Testis (tissue), 3 donors: ENCODE data around the gene FRMD8. TPM values are rescaled to one million over a fixed set of nuclear protein-coding genes. Genes with fewer than 3 reads are reported as not detected.

Experiments used
- DNase-seq: peaks from one replicate; pipeline ENCODE4 v3.0.0-alpha.2; 2019
- H3K27ac ChIP-seq, 2 donors: fragments of 200-600 bp; sonication (generic); one replicate each; pipeline ENCODE4 v1.5.1; 2019
- H3K27me3 ChIP-seq: fragments of 200-600 bp; sonication (generic); one replicate; pipeline ENCODE4 v1.5.1; 2019
- H3K36me3 ChIP-seq: fragments of 200-600 bp; sonication (generic); one replicate; pipeline ENCODE4 v1.5.1; 2017; ENCODE audit warnings: low read depth; ENCODE audit errors: missing control alignments
- H3K4me1 ChIP-seq: fragments of 200-600 bp; sonication (generic); one replicate; pipeline ENCODE4 v1.5.1; 2019
- H3K4me3 ChIP-seq, 2 donors: fragments of 200-600 bp; sonication (generic); one replicate each; pipeline ENCODE4 v1.5.1; 2017 to 2019
- H3K9me3 ChIP-seq: fragments of 200-600 bp; sonication (generic); one replicate; pipeline ENCODE4 v1.5.1; 2017
- CTCF ChIP-seq, 3 experiments: fragments of 450-650 bp in 2 of 3; fragments of 200-600 bp in 1 of 3; sonication (generic) in 1 of 3; IDR thresholded peaks; one replicate each; pipeline ENCODE4 v1.5.1; 2016 to 2019; ENCODE audit warnings: antibody characterized with exemption in 3 of 3, mild to moderate bottlenecking in 2 of 3, moderate library complexity in 1 of 3
- POLR2A ChIP-seq: fragments of 450-650 bp; IDR thresholded peaks from one replicate; pipeline ENCODE4 v1.6.1; 2017; ENCODE audit warnings: antibody characterized with exemption, mild to moderate bottlenecking, moderate library complexity
- WGBS, 2 donors: methylation state at CpG; one replicate each; pipeline ENCODE4 v1.1.5; 2018; 5-methylcytosine and 5-hydroxymethylcytosine counted together
- intact Hi-C: fragments of 100-400 bp; cut with DNase I; formaldehyde crosslinking; loops from one replicate; pipeline ENCODE4 v1.15.1; 2023; ENCODE audit warnings: low total_unique reads
- polyA plus RNA-seq: library from polyadenylated mRNA; stranded (reverse); fragments of 350-450 nt; fragmentation: Illumina TruSeq; extraction: RNeasy Lipid Tissue Mini Kit (QIAGEN cat#74804); gene quantifications from one replicate; pipeline ENCODE4 v1.2.3, GENCODE V29; 2014; ENCODE audit warnings: low read depth, low replicate concordance; ENCODE audit not compliant: insufficient read depth
- total RNA-seq, 2 donors: library from RNA; depleted of rRNA; stranded (reverse); fragments of >200 nt; gene quantifications; one replicate each; pipeline ENCODE4 v1.2.3, GENCODE V29; 2016

FRMD8 gene
- total and polyA plus RNA-seq, 3 donors from 2014 or later, result 31.4 to 118 (median 92.5) TPM

DNA sequence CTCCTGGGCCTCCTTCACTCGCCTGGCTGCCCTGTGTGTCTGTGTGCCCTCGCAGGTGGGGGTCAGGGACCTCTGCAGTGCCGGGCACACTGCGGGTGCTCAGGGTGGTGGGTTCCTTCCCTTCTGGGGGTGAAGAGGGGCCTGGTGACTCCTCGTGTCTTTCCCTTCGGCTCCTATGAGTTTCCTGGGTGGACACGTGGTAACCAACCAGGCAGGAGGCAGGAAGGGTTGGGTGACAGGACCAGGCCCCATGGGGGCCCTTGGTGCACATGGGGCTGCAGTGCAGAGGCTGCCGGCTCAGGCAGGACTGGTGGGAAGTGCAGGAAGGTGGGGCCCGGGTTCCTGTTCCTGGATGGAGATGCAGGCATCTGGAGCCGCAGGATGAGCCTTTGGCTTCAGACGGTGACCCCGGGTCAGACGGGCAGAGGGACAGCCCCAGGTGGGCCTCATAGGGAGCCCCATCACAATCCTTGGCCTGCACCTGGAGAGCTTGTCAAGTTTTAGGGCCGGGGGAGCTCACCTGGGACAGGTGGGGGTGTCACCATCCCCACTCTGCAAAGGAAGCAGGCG lies 9.6 kb downstream of the FRMD8 start:
- intact Hi-C loops, result no loop called here
- H3K9me3 ChIP-seq, result no peaks in the 10 kb centered on the region
- peaks cover 21% of the 10 kb centered on the region for H3K4me1 ChIP-seq
- 88 to 92% methylated on average over 3 to 15 of the region's 15 CpGs for WGBS, 2 donors
- no peaks in the 10 kb centered on the region for H3K27me3 ChIP-seq
- H3K36me3 ChIP-seq, result no peaks in the 10 kb centered on the region
- no peak overlapping the region for H3K4me3 ChIP-seq
- H3K27ac ChIP-seq, result no peak overlapping the region
- TF ChIP-seq POLR2A (no peak), CTCF (IDR thresholded peaks at IDR 0.05) (no peak)
- DNase-seq, result no peak

DNA sequence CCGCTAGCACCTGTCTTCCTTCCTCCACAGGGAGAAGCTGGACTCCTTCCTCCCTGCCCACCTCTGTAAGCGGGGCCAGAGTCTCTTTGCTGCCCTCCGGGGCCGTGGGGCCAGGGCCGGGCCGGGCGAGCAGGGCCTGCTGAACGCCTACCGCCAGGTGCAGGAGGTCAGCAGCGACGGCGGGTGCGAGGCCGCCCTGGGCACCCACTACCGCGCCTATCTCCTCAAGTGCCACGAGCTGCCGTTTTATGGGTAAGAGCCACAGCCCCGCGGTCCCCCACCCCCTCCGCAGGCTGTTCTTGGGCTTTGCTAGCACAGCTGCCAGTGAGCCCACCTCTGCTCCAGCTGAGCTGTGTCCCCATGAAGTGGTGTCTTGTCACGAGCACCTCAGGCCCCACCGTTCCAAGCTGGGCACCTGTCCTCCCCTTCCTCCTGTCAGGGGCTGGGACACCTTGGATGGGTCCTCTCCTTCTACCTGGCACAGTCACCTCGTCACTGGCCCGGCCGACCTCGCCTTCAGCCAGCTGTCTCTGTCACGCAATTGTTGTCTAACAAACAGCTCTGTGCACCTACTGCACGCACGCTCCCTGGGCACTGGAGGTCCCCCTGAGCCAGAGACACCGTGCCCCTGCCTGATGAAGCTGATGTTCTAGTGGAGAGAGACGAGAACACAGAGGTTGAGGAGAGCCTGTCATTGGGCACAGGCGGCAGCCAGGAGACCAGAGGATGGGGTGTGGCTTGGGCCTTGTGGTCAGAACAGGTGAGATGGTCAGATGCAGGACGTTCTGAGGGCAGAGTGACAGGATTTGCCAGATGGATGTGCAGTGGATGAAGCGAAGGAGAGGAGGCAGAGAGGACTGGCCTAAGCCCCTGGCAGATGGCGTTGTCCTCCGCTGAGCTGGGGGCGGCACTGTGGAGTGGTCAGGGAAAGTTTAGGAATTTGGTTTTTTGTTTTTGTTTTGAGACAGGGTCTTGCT lies 10.6 kb downstream of the FRMD8 start:
- Histone ChIP-seq H3K4me1 (peaks cover 11% of the 10 kb centered on the region), H3K4me3 (no peak overlapping the region), H3K9me3 (no peaks in the 10 kb centered on the region), H3K27me3 (no peaks in the 10 kb centered on the region), H3K27ac (no peak overlapping the region), H3K36me3 (no peaks in the 10 kb centered on the region)
- intact Hi-C loops, result no loop called here
- TF ChIP-seq POLR2A (no peak), CTCF (IDR thresholded peaks at IDR 0.05) (no peak)
- no peak for DNase-seq
- WGBS, 2 donors, result 93 to 94% methylated on average over 24 to 37 of the region's 38 CpGs

DNA sequence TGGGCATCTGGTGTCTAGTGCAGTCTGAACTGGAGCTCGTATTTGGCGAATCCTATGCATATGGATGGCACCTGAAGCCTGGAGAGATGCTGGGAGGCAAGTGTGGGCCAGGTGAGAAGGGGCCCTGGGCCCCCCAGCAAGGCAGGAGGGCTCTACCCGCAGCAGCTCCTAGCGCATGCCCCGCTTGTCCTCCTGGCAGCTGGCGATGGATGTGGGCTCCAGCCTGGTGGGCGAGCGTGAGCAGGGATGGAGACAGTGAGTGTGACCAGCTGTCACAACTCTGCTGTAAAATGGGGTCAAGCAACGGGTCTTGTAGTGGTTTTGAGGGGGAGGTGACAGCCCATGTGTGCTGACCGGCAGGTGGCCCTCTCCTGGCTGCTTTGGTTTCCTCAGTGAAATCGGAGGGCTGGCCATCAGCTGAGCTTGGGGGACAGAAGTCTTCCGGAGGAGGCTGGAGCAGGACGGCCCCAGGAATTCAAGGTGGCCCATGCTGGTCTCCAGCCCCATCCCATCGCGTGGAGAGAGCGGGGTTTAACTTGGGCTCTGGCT lies 12.0 kb downstream of the FRMD8 start:
- Histone ChIP-seq H3K4me3 (no peak overlapping the region), H3K27me3 (no peaks in the 10 kb centered on the region), H3K4me1 (peaks cover 2% of the 10 kb centered on the region), H3K36me3 (no peaks in the 10 kb centered on the region), H3K27ac (no peak overlapping the region), H3K9me3 (no peaks in the 10 kb centered on the region)
- DNase-seq, result no peak
- intact Hi-C loops, result no loop called here
- no peak for TF ChIP-seq CTCF (IDR thresholded peaks at IDR 0.05)
- no peak for TF ChIP-seq POLR2A
- 84 to 94% methylated on average over 16 of the region's 16 CpGs for WGBS, 2 donors

GRCh38 chr11:65399249-65399648 lies 12.8 kb downstream of the FRMD8 start:
- Histone ChIP-seq H3K27me3 (no peaks in the 10 kb centered on the region), H3K36me3 (no peaks in the 10 kb centered on the region), H3K4me3 (no peak overlapping the region), H3K27ac (no peak overlapping the region), H3K9me3 (no peaks in the 10 kb centered on the region), H3K4me1 (no peaks in the 10 kb centered on the region)
- no peak for TF ChIP-seq POLR2A
- TF ChIP-seq CTCF (IDR thresholded peaks at IDR 0.05), result no peak
- intact Hi-C loops, result no loop called here
- no peak for DNase-seq
- 90 to 93% methylated on average over 13 of the region's 13 CpGs for WGBS, 2 donors
